Left colon (tissue), 2 donors: Measurements from ENCODE around the gene DDIT4L. TPM values are rescaled to one million over a fixed set of nuclear protein-coding genes. Genes with fewer than 3 reads are reported as not detected.
"Not testable (repeated sequence)": the region's sequence is repeated elsewhere in the genome, so short reads cannot be mapped to it uniquely, and the experiment has no call there.

ENCODE experiments used
- ATAC-seq: fragments of 200-7000 bp; cut with Tn5 transposase; one replicate; pipeline ENCODE4 v1.9.1; 2020; ENCODE audit warnings: mild to moderate bottlenecking, moderate library complexity
- DNase-seq, 2 donors: peaks; one replicate each; pipeline ENCODE4 v3.0.0-alpha.2; 2020
- intact Hi-C, 2 donors: fragments of 100-400 bp; cut with DNase I in 1 of 2; cut with micrococcal nuclease in 1 of 2; formaldehyde crosslinking; loops; one replicate each; pipeline versions ENCODE4 v1.11.2 to v1.14.0; 2022; cut with DNase I, micrococcal nuclease
- long read RNA-seq: library from polyadenylated mRNA; unstranded; transcript quantifications from one replicate; pipeline ENCODE4 v2.0.0, GENCODE V29; 2021
- total RNA-seq, 2 donors: library from RNA; stranded (reverse); fragmentation: NEBNext Ultra II Directional; extraction: Animal tissue kit (Norgen Biotek cat#: 25700); gene quantifications; one replicate each; pipeline ENCODE4 v1.2.1, GENCODE V29; 2021
- donor health status: DM: no; HTN: no; CAD: no.
- donor health status: DM: yes; HTN: yes; CAD: no.

Gene DDIT4L, protein sequence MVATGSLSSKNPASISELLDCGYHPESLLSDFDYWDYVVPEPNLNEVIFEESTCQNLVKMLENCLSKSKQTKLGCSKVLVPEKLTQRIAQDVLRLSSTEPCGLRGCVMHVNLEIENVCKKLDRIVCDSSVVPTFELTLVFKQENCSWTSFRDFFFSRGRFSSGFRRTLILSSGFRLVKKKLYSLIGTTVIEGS
- under 1 TPM in 1 of 2 donors, not detected in 1; 0.64 TPM for total RNA-seq
- long read RNA-seq, result 0 reads

GRCh38 chr4:100189820-100190642 lies at the start of gene DDIT4L:
TSS of gene DDIT4L (minus strand) at chr4:100190468. CDS start at chr4:100189983, 485 bp downstream.
- ATAC-seq, result peak; percentile 86
- intact Hi-C loops, result no loop called here
- DNase-seq, result peak in 1 of 2 donors; percentile 35

- intact Hi-C loops, result no loop called here
- DNase-seq, result no peak
- no peak for ATAC-seq
Measured at GRCh38 chr4:100240008-100240407, 49.7 kb upstream of the DDIT4L start.

DNA sequence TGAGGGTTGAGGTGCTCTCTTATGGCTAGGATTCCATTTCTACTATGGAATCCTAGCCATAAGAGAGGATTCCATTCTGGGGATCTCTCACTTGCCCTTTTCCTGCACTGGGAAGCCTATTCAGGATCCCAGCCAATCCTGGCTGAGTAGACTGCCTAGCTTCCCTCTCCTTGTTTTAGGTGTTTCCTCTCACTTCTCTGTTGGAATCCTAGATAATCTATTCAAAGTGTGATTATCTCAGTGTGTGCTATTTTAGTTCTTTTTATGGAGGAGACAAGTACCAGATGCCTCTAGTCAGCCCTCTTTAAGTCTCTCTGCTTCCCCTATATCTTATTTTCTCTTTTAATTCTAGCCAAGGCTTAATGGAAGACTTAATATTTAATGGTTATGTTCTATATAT lies 34.5 kb upstream of the DDIT4L start:
- DNase-seq (no peak), ATAC-seq (no peak)
- intact Hi-C loops, result no loop called here

GRCh38 chr4:100224160-100224559 lies 33.9 kb upstream of the DDIT4L start:
- ATAC-seq (no peak), DNase-seq (no peak)
- intact Hi-C loops, result no loop called here

- no peak for ATAC-seq
- intact Hi-C loops, result no loop called here
- no peak for DNase-seq
Measured at GRCh38 chr4:100208964-100209363, 18.7 kb upstream of the DDIT4L start.

DNA sequence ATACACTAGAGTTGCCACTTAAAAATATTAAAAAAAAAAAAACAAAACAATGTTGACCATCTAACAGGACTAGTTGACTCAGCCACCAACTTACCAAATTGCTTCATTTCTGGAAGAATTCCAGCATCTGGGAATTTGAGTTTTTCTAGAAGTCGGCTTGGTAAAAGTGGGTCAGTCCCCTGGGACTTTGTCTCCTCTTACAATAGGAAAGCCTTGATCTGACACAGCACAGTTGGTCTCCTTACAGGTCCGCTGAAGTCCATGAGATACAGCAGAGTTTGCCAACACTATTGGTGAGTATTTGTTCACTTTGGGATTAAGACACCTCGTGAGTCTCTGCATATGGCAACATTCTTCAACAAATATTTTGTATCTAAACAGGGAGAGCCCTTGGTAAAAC lies 18.2 kb upstream of the DDIT4L start:
- ATAC-seq (no peak), DNase-seq (no peak)
- intact Hi-C loops, result no loop called here

DNA sequence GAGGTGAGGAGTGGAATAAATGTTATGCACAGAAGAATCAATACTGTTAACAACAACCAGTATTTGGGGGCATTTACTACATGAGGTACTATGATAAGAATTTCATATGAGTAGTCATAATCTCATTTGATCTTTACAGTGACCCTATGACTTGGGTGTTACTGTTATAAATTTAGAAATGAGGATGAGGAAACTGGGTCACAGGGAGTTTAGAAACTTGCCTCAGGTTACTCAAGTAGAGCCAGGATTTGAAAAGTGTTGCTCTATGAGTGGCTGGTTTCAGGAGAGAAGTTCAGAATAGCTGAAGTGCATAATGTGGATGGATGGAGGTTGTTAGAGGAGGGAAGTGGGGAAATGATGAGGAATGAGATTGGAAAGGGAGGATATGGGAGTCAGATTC lies 16.6 kb upstream of the DDIT4L start:
- intact Hi-C loops, result no loop called here
- no peak for DNase-seq
- ATAC-seq, result no peak

DNA sequence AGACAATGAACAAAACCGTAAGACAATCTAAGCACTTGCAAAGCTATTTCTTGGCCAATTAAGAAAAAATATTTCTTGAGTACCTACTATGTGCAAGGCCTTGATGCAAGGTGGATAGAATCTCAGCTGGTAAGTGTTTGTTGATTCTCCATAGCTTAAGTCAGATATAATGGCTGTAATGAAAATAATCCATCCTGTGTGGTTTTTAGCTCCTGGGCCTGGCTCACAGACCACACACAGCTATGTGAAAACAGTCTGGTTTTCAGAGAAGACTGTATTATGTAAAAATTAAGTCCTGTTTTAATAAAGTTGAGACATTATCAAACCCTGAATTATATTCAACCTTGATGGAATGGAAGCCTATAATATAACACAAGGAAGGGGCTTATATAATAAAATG lies 7.8 kb upstream of the DDIT4L start:
- DNase-seq, result no peak
- no peak for ATAC-seq
- intact Hi-C loops, result no loop called here

DNA sequence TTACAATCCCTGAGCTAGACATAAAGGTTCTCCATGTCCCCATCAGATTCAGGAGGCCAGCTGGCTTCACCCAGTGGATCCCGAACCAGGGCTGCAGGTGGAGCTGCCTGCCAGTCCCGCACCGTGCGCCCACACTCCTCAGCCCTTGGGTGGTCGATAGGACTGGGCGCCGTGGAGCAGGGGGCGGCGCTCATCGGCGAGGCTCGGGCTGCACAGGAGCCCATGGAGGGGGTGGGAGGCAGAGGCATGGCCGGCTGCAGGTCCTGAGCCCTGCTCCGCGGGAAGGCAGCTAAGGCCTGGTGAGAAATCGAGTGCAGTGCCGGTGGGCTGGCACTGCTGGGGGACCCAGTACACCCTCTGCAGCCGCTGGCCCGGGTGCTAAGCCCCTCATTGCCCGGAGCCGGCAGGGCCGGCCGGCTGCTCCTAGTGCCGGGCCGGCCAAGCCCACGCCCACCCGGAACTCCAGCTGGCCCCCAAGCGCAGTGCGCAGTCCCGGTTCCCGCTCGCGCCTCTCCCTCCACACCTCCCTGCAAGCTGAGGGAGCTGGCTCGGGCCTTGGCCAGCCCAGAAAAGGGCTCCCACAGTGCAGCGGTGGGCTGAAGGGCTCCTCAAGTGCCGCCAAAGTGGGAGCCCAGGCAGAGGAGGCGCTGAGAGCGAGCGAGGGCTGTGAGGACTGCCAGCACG lies 6.3 kb upstream of the DDIT4L start:
- ATAC-seq, intact Hi-C loops, DNase-seq: not testable (repeated sequence)

DNA sequence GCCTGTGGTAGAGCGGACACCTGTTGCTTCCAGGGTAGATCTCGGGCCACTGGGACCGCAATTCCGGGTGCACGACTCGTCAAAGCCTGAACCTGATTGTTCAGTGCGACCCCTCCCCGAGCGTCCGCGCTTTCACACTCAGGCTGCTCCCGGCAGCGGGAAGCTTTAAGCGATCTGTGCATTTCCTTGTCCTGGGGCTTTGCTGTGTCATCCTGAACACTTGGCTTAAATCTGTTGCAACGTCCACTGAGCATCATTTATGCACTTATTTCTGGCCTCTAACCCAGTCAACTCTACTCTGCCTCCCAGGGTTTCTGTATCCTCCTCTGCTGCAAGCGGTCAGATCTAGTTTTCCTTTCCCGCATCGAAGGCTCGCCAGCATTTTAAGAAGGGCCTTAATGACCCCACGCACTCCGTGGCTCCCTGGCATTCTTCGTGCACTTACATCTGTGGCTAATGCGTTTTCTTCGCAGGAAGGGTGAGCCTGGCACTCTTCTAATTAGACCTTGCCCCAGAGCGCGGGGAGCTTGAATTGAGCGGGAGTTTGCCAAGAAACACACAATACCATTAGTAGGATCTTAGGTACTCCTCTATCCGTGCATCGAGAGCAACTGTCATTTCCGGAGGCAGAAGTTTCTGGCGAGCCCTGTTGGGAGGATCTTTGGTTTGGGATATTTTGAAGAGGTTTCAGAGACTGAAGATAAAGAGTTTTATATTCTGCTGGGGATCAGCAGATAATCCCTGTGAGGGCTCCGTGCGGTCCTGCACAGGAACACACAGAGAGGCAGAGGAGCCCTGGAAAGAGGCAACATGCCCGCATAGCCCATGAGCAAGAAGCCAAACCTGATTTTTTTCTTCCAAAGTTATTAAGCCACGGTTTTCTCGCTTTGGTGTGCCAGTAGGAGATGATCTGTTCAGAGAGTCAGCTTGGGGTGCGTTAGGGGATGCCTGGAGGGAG lies 654 bp upstream of the DDIT4L start:
- ATAC-seq, result no peak
- no peak for DNase-seq
- intact Hi-C loops, result no loop called here

DNA sequence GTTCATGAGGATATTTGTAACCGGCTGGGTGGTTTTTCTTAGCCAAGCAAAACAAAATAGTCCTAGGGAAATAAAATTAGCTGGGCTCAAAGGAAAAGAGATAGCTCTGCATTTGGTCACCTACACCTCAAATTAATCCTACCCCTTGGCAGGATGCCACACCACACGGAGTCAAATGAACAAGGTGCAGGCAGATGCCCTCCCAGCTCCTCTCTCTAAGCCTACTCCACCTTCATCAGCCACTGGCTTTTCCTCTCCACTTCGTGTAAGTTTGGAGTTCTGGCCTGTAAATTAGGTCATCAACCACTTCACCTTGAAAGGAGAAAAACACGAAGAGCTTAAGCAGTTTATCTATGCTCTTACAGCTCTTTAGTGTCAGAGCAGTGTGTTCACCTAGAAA lies 1.4 kb downstream of the DDIT4L start:
- intact Hi-C loops, result no loop called here
- no peak for ATAC-seq
- DNase-seq, result no peak

GRCh38 chr4:100187781-100188180 lies 2.5 kb downstream of the DDIT4L start:
- DNase-seq, result no peak
- no peak for ATAC-seq
- intact Hi-C loops, result no loop called here

DNA sequence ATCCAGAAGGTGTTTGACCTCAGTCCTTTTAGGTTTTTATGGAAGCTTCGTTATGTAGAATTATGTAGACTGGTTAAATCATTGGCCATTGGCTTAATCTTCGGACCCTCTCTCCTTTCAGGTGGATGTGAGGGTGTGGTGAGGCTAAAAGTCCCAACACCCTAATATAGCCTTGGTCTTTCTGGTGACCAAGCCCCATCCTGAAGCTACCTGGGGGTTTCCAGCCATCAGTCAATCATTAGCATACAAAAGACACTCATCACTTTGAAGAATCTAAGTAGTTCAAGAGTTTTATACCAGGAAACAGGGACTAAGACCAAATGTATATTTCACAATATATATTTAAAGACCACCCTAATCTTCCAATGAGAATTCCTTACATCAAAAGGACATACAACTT lies 5.5 kb downstream of the DDIT4L start:
- intact Hi-C loops, result no loop called here
- DNase-seq (no peak), ATAC-seq (no peak)

GRCh38 chr4:100177855-100178254 lies 12.4 kb downstream of the DDIT4L start:
- DNase-seq, result no peak
- no peak for ATAC-seq
- intact Hi-C loops, result no loop called here

GRCh38 chr4:100177126-100177525 lies 13.1 kb downstream of the DDIT4L start:
- ATAC-seq (no peak), DNase-seq (no peak)
- intact Hi-C loops, result no loop called here

- DNase-seq (no peak), ATAC-seq (no peak)
- intact Hi-C loops, result no loop called here
Measured at GRCh38 chr4:100175858-100176257, 14.4 kb downstream of the DDIT4L start.

DNA sequence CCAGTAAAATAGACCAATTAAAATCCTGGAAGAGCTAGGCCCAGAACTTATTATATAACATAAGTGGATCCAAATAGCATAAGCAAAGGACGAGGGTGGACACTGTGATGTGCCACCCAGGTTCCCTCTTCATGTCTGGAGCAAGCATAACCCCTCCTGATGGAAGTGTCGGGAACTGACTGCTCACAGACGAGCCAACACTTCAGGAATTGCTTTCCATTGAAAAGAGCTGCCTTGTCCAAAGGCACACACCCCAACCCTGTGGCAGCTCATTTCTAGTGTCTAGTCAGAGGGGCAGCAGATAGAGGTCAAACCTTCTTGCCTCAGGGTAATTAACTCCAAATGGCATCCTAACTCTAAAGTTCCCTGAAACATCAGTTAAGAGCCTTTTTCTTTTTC lies 15.3 kb downstream of the DDIT4L start:
- intact Hi-C loops, result no loop called here
- DNase-seq (no peak), ATAC-seq (no peak)

- intact Hi-C loops, result no loop called here
- DNase-seq (no peak), ATAC-seq (no peak)
Measured at GRCh38 chr4:100170986-100171385, 19.3 kb downstream of the DDIT4L start.
